Activated CD4-positive, alpha-beta T cell treated with anti-CD3 and anti-CD28 coated beads, Interleukin-2, amount 50 U/mL, for 4 hours (primary cell): Measurements from ENCODE around the gene TRAPPC14.
"Not testable (repeated sequence)": the region's sequence is repeated elsewhere in the genome, so short reads cannot be mapped to it uniquely, and the experiment has no call there.

Source experiments
- DNase-seq, 2 experiments: peaks; one replicate each; pipeline ENCODE4 v3.0.0-alpha.2; 2020

TRAPPC14 gene, protein sequence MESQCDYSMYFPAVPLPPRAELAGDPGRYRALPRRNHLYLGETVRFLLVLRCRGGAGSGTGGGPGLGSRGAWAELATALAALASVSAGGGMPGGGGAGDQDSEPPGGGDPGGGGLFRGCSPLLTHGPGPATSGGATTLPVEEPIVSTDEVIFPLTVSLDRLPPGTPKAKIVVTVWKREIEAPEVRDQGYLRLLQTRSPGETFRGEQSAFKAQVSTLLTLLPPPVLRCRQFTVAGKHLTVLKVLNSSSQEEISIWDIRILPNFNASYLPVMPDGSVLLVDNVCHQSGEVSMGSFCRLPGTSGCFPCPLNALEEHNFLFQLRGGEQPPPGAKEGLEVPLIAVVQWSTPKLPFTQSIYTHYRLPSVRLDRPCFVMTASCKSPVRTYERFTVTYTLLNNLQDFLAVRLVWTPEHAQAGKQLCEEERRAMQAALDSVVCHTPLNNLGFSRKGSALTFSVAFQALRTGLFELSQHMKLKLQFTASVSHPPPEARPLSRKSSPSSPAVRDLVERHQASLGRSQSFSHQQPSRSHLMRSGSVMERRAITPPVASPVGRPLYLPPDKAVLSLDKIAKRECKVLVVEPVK

DNA sequence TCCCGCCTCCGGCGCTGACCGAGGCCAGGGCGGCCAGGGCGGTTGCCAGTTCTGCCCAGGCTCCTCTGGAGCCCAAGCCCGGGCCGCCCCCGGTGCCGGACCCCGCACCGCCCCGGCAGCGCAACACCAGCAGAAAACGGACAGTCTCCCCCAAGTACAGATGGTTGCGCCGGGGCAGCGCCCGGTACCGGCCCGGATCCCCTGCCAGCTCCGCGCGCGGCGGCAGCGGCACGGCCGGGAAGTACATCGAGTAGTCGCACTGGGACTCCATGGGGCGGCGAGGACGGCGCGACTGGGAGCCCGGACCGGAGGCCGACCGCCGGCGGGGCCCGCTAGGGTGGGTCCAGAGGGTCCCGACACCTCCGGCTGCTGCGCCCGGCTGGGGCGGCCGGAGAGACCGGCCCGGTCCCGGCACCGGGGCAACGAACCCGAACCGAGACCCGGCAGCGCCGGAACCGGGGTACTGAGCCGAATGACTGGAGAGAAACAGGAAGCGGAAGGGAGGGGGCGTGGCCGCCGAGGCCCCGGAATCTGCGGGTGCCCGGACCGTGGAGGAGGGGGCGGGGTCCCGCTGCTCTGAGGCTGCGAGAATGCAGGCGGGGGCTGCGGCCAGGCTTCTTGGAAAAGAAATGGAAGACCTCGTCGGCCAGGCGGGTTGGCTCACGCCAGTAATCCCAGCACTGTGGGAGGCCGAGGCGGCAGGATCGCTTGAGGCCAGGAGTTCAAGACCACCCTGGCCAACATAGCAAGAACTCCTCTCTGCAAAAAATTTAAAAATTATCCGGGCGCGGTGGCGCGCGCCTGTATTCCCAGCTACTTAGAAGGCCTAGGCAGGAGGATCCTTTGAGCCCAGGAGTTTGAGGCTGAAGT is at the start of gene TRAPPC14:
Gene TRAPPC14, minus strand, starts transcription at position 495 of the 870 bp plus-strand sequence. Its CDS starts 224 bp downstream, at position 271.
- DNase-seq, result peak; percentile 90 to 91

DNA sequence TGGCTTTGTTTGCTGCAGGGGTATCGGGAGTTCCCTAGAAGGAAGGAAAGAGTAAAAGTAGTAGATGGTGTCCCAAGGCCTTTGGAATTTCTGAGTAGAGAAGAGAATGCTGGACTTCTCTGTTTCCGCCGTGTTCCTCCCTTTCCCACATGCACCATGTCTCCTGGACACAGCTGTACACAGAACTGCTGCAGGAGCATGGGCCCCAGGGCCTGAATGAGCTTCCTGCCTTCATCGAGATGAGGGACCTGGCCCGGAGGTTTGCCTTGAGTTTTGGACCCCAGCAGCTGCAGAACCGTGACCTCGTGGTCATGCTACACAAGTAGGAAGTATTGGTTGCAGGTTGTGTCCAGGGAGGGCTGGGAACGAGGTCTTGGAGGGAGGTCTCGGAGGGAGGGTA is 45.9 kb upstream of the TRAPPC14 start:
- DNase-seq, result no peak

DNA sequence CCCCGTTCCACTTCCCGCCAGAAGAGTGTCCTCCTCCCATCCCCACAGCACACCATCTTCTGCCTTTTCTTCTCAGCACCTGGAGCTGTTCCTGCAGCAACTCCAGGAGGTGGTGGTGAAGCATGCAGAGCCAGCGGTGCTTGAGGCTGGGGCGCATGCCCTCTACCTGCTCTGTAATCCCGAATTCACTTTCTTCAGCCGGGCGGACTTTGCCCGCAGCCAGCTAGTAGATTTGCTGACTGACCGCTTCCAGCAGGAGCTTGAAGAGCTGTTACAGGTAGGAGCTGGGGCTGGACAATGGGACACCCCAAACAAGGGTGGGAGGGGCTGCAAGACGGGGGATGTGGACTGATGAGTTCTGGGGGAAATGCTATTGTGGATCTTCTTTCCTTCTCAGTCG is 42.2 kb upstream of the TRAPPC14 start:
- DNase-seq, result no peak

DNA sequence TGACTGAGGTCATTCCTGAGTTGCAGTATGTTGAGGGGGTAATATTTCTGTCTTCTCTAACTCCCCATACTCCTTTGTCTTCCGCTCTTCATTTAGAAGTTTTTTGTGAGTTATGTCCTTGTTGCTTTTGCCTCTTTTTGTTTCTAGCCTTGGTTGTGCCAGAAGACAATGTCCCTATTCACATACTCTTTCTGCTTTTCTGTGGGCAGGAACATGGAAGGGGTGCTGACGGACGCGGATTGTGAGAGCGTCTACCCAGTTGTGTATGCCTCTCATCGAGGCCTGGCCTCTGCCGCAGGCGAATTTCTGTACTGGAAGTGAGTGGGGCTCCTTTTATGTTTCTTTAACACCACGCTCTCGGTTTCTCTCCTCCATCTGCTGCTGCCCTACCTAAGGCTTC is 39.7 kb upstream of the TRAPPC14 start:
- DNase-seq, result no peak

DNA sequence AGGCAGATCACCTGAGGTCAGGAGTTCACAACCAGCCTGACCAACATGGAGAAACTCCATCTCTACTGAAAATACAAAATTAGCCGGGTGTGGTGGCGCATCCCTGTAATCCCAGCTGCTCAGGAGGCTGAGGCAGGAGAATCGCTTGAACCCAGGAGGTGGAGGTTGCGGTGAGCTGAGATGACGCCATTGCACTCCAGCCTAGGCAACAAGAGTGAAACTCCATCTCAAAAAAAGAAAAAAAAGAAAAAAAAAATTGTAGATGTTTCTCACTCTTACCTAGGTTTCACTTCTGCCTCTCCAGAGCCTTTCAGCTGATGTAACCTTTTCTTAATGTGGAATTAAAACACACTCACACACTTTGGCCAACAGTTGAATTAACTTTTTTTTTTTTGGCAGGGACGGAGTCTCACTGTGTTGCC is 37.4 kb upstream of the TRAPPC14 start:
- not testable (repeated sequence) for DNase-seq

DNA sequence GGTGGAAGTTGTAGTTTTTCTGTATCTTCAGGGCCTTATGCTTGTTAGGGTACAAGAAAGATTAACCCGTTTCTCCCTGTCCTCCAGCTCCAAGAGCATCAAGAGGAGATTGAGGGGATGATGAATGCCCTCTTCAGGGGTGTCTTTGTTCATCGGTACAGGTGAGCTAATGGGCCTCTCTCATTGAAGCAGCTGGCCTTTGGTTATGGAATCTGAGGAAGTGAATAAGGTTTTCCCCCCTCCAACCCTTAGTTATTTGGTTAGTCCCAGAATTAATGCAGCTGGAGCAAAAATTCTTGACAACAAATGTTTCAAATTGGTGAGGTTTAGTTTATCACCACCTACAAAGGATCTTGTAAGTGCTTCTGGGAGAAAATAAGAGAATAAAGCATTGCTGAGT is 36.7 kb upstream of the TRAPPC14 start:
- no peak for DNase-seq

DNA sequence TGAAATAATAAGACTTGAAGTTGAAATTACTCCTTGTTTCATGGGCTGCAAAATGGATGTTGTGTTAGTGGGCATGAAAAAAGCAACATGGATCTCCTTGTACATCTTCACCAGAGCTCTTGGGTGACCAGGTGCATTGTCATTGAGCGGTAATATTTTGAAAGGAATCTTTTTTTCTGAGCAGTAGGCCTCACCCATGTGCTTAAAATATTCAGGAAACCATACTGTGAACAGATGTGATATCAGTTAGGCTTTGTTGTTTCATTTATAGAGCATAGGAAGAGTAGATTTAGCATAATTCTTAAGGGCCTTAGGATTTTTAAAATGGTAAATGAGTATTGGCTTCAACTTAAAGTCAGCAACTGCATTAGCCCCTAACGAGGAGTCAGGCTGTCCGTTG is 34.4 kb upstream of the TRAPPC14 start:
- DNase-seq, result no peak

DNA sequence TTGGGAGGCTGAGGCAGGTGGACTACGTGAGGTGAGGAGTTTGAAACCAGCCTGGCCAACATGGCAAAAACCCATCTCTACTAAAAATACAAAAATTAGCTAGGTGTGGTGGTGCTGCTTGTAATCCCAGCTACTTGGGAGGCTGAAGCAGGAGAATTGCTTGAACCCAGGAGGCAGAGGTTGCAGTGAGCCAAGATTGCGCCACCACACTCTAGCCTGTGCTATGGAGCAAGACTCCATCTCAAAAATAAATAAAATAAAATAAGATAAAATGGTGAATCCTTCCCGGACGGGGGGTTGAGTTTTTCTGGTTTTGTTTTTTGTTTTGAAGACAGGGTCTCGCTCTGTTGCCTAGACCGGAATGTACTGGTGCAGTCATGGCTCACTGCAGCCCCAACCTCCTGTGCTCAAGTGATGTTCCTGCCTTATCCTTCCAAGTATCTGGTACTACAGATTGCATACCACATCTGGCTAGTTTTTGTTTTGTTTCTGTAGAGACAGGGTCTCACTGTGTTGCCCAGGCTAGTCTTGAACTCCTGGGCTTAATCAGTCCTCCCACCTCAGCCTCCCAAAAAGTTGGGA is 33.8 kb upstream of the TRAPPC14 start:
- not testable (repeated sequence) for DNase-seq

DNA sequence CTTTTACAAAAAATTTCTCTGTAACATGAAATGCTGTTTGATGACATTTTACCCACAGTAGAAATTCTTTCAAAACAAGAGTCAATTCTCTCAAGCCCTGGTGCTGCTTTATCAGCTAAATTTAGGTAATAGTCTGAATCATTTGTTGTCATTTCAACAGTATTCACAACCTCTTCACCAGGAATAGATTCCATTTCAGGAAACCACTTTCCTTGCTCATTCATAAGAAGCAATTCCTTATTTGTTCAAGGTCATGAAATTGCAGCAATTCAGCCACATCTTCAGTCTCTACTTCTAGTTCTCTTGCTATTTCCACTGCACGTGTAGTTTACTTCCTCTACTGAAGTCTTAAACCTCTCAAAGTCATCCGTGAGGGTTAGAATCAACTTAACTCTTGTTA is 33.3 kb upstream of the TRAPPC14 start:
- DNase-seq, result no peak

DNA sequence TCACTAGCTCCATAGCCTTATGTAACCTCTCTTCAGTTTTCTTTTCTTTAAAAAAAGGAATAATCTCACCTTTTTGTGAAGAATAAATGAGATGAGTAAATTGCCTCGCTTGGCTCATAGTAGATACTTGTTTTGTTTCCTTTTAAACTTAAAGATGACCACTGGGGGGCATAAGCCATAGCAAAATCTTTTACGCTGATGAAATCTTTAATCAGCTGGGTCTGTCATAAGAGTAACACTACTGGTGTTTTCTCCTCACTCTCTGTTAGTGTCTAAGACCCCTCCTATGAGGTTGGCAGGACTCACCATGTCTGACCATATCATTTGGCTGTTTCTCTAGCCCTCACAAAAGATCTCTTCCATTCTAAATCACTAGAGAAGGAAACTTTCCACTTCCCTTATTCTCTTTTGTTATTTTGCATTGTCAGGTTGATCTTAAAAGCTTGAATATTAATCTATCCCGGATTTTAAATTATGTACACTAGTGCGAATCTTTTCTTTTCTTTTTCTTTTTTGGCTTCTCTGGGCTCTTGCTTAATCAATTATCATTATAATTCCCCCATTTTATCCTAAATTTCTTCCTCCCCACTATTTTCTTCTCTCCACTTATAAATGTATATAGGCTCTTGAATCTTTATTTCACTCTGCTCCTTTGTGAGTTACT is 31.7 kb upstream of the TRAPPC14 start:
- DNase-seq, result no peak

DNA sequence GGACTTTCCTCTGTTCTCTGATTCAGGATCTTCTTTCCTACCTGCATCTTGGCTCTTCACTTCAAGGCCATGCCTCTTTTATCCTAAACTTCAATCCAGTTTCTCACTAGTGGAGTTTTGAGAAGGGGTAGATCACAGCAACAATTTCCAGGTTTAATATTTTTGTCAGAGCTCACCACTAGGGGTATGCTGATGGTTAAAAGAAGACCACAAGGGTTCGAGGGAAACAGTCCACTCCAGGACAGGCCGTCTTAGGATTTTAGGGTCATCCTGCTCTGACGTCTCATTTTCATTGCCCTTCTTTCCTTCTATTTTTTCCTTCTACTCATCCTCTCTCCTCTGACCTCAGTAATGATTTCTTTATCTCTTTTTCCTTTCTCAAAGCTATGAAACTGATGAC is 30.5 kb upstream of the TRAPPC14 start:
- no peak for DNase-seq

DNA sequence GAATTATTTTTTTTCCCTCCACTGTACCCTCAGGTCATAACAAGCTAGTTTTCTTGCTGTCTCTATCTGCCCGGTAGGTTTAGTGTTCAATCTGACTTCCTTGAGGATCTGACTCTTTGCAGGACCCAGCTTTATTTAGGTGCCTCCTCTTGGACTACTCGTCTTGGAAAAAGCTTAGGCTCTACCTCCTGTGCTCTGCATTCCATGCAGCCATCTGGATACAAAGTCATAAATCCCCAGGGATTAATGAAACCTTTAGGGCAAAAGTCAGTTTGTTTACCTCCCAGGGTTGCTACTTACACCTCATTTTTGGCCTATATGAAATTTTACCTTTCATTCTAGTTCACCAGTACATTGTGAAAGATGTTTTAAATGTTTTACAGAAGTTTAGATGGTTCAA is 27.2 kb upstream of the TRAPPC14 start:
- no peak for DNase-seq

DNA sequence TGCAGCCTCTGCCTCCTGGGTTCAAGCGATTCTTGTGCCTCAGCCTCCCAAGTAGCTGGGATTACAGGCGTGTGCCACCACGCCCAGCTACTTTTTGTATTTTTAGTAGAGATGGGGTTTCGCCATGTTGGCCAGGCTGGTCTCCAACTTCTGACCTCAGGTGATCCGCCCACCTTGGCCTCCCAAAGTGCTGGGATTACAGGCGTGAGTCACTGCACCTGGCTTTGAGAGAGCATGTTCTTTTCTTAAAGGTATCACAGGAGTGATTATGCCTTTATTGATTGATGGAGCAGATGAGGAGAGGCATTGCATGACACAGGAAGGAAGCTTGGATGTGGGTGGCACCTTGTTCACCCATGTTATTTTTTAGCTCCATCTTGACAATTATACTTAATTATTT is 24.6 kb upstream of the TRAPPC14 start:
- not testable (repeated sequence) for DNase-seq

DNA sequence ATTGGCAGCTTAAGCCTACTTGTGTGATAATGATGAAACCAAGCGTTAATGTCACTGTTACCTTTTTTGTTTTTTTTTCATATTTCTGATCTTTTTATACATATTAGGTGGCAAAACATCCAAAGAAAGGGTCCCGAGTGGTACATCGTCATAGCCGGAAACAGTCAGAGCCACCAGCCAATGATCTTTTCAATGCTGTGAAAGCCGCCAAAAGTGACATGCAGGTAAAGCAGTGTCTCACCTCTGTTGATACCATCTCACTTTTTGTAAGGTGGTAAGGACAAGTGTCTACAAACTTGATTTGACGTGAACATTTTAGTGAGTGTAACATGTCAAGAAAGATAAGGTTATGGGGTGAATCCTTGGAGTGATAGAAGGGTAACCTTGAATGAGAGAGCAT is 24.1 kb upstream of the TRAPPC14 start:
- not testable (repeated sequence) for DNase-seq

DNA sequence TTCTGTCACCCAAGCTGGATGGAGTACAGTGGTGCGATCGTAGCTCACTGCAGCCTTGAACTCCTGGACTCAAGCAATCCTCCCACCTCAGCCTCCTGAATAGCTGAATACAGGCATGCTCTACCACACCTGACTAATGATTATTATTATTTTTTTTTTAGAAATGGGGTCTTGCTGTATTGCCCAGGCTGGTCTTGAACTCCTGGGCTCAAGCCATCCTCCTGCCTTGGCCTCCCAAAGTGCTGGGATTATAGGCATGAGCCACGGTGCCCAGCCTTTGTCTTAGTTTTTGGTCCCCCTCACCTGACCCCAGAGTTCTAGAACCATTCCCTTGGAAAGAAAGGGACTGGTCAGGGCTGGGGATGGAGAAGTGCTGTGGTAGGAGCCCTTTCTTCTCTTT is 21.6 kb upstream of the TRAPPC14 start:
- not testable (repeated sequence) for DNase-seq

DNA sequence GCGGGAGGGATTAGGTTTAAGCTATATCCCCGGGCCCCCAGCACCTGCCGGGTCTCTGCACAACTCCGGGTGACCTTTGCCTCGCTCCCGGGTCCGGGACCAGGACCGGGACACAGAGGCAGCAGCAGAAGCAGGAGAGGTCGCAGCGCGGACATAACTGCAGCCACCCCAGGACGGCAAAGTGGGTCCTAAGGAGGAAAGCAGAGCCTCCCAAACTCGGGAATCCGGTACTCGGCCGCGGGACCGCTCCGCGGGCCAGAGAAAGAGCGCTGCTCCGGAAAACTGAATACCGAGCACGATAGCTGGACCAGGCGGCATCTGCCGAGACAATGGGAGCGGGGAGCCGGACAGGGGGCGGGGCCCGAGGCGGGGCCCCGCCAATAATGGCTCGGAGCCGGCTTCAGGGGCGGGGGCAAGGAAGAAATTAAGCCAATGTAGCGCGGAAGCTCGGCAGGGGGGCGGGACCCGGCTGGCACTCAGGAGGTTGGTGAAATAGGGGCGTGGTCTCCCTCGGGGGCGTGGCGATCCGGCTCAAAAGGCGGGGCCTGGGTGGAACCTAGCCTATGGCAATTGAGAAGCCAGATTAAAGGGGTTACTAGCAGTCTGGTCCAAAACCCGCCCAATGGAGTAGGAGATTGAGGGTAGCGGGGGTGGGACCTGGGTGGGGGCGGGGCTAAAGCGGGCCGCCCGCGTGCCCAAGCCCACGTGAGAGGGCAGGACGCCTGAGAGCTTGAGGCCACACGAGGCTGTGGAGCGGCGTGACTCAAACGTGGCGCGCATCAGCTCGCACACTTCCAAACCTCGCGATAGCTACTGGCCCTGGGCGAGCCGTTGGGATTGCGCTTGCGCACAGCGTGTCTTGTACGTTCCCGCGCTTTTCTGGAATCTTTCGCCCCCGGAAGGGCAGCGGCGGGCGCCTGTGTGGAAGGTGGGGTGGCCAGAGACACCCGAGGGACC is 18.8 kb upstream of the TRAPPC14 start, which contains the start of the genes GPC2 and STAG3:
Gene GPC2, minus strand, starts transcription at position 337 of the 957 bp plus-strand sequence. Its CDS starts 182 bp downstream, at position 155.
Gene STAG3, plus strand, starts transcription at position 874 of the 957 bp plus-strand sequence. CDS start 2,639 bp downstream, outside the sequence.
- peak; percentile 98 for DNase-seq

DNA sequence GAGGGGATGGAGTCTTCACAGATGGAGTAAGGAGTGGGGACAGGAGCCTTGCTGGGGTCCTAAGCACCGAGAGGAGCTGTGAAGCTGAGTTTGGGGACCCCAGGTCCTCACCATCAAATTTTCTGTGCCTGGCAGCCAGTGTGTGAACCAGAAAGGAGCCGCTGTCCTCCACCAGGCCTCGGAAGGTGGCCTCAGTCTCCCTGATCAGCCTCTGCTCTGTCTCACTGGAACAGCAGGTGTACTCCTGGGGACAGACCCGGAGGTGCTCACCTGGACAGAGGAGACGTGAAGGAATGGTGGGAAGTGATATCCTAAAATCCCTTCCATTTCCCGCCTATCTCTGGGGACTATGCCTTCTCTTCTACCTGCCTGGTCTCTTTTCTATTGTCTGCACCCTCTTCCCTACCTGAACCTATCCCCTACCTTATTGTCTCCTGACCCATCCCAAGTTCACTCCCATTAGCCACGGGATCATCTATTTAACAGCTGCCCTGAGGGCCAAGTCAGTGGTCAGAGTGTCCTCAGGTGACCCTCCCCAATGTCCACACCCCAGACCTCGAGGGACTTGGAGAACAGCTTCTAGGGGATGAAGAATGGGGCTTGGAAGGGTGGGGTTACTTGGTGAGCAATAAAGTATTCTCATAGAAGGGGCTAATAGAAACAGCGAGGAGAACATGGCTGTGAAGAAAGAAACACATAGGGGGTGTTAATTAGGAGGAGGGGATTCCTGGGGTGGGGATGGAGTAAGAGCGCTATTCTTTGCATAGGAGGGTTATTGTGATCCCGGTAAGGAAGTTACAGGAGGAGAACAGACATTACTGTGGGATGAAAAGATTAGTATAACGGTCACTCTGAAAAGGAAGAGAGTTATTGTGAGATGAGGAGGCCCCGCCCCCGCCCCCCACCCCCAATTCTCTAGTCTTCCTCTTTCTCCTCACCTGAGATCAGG is 17.8 kb upstream of the TRAPPC14 start:
- DNase-seq, result no peak

DNA sequence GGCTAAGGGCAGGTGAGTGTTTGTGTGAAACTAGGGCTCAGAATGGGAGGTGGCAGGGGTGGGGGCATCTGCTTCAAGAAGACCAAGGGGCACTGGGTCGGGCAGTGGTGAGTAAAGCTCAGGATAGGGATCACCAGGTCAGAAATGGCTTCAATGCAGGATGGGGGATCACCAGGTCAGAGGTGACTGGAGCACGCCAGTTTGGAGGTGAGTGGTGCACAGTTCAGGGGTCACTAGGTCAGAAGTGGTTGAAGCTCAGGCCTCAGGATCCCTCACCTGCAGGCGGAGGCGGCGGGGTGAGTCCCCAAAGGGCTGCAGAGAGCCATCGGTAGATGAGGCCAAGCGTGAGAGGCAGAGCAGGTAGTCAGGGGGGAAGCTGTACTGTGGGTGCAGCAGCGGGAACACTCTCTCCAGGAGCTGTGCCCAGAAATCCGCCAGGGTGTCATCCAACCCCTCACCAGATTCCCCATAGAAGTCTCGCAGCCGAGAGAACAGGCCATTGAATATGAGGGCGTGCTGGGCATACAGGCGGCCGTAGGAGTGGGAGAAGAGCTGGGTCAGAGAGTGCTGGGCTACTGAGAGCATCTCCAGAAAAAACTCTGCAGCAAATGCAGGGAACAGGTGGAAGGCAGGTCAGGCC is 16.9 kb upstream of the TRAPPC14 start:
- no peak for DNase-seq

DNA sequence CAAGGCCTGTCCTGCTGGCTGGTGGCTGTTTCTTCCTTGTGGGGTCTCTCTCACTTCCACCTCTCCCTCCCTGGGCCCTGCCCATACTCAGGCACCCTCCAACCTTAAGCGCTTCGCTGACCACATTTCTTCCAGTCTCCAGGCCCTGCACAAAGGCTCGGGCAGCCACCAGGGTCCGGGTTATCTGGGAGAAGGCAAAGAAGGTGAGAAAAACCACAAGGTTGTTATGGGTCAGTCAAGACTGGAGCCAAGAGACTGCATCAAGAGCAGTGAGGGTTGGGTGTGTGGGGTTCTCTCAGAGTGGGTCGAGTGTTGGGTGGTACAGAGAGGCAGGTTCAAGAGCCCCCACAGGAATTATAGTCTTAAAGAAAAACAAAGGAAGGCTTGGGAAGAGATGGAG is 16.1 kb upstream of the TRAPPC14 start:
- DNase-seq, result no peak
